GM18526 (cell line): Measurements from ENCODE around the gene PFDN2.

Experiments
- POLR2A ChIP-seq: IDR thresholded peaks from 3 replicates; pipeline ENCODE4 v1.6.1; 2011; ENCODE audit not compliant: insufficient read length; ENCODE audit errors: extremely low read depth

PFDN2 gene

DNA sequence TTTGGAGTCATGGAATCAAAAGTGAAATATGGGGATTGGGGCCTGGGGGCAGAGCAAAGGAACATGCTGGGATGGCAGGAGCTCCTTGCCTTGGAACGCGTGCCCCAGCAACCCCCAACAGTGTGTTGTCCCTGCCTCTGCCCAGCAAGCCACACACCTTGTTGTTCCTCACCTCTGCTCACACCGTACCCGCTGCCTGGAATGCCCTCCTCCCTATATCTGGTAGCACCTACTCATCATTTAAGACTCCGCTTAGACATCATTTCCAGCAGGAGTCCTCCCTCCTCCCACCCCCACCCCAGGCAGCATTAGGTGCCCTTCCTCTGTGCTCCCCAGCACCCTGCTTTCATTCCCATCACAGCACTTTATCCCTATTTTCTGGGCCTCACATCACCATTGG lies 36.3 kb downstream of the PFDN2 start:
- no peak for TF ChIP-seq POLR2A

DNA sequence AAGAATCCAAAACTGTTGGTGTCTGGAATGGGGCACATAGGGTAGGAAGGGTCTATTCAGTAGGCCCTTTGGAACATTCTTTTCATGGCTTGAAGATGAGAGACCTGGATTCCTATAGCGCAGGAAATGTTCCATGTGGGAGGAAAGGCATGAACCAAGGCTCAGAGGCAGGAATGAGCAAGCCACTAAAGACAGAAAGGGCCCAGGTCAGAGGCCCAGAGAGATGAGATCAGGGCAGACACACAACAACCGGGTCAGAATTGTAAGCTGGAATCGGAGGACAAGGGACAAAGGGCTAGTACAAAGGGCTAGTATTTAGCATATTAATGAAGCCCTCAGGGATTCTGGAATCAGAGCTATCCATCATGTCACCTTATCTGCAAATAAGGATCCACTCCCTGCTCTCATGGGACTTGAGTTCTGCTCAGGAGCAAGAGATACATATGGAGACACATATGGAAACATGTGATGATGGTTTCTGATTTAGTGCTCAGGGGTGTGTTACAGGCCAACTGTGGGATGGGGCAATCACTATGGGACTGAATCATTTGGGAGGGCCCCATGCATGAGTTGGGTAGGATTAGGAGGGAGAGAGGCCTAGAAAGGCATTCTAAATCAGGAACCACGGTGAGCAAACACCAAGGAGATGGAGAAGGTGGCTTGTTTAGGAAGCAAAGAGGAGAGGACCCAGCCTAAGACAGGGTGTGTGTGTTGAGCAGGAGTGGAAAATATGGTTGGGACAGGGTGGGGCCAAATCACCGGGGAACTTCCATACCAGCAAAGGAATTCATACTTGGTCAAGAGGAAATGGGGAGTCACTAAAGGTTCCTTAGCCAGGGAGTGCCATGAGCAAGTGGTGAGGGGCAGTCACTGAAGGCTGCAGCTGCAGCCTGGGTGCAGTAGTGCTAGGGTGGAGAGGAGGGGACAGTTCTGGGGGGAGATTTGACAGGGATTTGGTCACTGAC lies 37.1 kb downstream of the PFDN2 start:
- TF ChIP-seq POLR2A = no peak

DNA sequence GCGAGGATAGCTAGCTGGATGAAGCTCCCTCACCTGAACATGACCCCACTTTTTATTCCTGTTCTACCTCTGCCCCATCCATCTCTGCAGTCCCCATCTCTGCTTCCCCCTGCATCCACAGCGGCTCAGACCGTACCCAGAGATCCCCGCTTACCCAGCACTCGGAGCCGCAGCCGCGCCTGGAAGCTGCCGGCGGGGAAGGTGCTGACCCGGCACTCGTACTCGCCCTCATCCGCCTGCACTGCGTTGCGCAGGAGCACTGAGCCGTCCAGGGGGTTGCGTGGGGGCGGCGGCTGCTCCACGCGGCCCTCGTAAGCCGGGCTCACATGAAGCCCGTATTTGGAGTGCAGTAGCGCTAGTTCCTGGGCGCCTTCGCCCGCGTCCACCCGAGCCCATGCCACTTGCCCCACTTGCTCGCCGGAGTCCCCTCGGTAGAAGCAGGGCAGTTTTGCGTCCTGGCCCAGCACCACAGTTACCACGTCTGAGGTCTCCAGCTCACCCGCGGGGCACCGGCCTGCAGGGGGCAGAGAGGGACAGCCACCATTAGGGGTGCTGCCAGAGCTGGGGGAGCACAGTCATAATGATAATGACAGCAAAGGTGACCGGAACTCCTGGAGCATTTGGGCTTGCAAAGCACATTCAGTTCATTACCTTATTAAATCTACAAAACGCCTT lies 38.3 kb downstream of the PFDN2 start:
- no peak for TF ChIP-seq POLR2A

DNA sequence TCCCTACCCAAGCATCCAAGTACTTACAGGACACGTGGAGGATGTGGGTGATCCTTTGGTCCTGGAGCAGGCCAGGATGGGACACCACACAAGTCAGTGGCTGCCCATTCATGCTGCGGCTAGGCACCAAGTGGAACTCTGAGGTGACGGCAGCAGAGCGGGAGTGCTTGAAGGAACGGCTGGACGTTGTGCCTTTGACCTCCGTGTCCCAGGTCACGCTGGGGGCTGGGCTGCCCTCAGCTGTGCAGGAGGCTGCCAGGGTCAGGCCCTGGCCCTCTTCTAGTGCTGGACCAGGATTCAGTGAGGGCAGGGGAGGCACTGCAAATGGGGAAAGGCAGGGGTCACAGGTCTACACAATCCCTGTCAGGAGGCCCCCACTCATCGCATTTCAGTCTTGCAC lies 40.4 kb downstream of the PFDN2 start:
- no peak for TF ChIP-seq POLR2A

DNA sequence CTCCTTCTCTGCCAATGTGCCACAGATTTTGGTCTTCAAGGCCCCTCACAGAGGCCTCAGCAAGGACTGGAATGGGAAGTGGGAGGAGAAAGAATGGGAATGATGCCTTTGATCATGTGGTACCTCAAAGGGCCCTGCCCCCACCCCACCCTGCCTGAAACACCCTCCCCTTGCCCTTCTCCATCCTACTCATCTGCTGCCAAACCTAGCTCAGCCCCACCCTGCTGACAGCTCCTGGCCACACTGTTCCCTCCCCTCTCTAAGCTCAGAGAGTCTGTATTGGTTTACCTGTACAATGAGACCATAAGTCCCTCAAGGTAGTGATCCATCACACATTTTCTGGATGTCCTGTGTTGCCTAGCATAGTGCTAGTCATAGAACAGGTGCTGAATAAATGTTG lies 41.4 kb downstream of the PFDN2 start:
- no peak for TF ChIP-seq POLR2A

DNA sequence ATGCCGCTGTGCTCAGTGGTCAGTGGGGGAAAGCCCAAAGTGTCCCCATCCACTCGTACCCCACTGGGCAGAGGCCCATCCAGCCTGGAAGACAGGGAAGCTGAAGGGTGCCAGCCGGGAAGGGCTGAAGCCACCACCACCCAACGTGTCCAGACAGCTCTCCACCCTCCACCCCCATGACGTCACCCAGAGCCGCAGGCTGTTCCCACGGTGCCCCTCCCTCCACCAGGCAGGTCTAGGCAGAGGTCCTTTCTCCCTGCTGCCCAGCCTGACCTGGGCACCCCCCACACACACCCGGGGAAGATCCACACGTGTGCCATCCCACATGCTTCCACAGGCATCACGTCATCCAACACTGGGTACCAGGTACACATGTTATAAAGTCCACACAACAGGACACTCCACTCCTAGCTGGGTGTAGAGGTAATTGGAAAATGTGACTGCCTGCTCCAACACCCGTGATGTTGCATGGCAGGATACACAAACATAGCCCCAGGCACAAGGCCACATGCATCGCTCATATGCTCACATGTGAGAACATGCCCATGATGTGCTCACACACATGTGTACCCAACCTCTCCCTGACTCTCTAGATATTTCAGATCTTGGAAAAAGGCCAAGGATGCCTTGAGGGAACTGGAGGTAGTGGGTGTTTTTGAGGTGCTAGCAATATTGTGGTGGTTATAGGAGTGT lies 43.0 kb downstream of the PFDN2 start:
- no peak for TF ChIP-seq POLR2A

DNA sequence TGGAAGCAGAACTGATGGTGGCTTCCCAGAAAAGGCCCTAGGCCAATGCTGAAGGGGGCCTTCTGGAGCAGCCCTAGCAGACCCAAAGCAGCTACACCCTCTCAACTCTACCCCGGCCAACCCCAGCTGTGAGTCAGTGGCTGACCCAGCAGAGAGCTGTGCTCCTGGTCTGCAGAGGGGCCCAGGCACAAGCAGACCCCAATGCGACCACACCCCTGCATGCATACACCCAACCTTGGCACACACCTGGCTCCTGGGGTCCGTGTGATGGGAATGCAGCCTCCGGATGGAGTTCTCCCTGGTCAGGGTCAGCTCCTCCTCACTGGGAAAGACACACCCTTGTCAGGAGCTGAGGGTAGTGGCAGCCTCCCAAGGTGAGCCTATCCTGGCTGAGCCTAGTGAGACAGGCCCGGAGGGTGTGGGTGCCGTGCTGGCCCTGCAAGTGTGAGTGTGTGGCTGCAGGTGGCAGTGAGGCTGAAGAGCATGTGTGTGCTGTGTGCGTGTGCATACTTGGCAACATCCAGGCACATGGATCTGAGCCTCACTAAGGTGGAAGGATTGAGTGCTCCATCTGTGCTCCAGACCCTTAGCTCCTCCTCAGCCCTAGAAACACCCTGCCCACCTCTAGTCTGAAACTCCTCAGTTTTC lies 44.2 kb downstream of the PFDN2 start:
- TF ChIP-seq POLR2A = no peak

DNA sequence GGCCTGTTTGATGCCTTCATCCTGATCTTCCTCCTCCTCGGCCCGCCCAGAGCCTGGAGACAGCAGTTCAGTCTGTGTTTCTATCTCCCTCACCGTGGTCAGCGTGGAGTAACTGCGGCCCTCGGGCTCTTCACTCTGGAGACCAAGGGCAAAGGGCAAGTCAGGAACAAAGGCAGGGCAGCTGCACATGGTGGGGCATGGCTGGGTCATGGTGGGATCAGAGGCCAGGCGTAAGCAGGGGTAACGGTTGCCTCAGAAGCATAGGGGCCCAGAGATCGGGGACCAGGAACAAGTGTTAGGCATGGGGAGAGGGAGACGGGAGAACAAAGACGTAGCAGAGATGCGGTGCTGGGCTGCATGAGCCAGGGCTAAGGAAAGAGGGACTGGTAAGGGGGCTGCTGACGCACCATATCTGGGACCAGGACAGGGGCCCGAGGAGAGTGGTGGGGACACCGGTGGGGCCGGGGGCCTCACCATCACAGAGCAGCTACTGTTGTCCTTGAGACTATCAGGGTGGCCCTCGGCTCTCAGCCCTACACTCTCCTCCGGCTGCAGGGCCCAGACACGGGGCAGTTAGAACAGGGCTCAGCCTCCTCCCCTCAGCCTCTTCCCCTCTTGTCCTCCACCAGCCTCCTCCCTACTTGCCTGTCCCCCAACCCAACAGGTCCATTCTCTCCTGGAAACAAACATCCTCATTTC lies 44.9 kb downstream of the PFDN2 start:
- TF ChIP-seq POLR2A = no peak

DNA sequence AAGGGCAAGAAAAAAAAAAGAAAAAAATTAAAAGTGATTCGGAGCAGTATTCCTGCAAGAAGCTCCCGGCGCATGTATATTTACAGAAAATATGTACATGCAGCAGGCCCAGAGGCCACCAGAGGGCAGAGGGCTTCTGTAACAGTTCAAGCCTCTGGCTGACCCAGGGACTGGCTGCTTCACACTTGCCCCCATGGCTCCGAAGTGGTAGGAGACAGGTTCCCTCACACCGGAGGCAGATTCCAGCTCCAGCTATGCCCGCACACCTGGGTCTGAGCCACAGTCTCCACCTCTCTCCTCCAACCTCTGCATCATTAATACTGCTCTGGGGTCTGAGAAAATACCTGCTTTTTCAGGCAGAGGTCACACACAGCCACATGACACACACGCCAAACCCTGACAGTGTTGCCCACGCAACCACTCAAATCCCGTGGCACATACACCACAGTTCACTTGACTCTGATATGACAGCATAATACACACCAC lies 45.9 kb downstream of the PFDN2 start:
- TF ChIP-seq POLR2A = no peak

DNA sequence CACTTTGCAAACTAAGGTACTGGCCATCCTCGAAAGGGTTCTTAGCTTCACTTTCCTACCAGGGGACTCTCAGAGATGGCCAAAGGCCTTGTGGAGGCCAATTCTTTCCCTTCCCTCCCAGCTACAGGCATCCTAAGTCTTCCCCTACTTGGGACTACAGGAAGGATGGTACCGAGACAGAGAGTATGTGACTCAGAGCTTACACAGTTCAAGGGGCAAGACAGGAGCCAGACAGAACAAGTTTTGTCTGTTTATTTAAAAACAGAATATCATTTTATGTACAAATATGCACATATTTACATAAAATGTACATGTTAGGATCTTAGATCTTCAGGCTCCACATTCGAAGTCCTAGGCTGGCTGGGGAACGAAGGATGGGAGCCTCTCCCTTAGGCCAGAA lies 47.1 kb downstream of the PFDN2 start:
- TF ChIP-seq POLR2A = no peak

DNA sequence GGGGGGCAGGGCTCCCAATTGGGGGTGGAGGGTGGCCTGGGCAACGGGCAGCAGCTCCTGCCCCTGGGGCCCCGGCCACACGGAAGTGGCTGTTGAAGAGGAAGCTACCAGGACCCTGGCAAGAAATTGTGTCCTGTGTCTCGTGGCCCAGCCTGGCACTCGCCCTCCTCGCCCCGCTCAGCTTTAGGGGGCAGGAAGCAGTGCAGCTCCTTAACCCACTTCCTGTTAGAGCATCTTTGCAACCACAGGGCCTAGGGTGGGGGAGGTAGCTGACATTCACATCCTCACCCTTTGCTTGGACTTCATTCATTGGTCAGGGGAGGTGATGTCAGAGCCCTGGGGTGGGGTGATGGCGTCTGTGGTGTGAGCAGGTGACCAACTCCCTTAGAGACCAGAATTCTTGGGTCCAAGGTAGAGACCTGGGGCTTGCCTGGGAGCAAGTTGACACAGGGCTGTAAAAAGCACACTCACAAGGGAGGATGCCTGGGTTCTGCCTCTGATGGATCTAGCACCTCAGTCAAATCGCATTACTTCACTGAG lies 48.0 kb downstream of the PFDN2 start, which contains the start of gene ARHGAP30:
ARHGAP30 (minus strand) TSS at position 161 of the 540 bp plus-strand sequence. CDS start 267 bp downstream, outside the sequence.
- TF ChIP-seq POLR2A = peak; percentile 87

DNA sequence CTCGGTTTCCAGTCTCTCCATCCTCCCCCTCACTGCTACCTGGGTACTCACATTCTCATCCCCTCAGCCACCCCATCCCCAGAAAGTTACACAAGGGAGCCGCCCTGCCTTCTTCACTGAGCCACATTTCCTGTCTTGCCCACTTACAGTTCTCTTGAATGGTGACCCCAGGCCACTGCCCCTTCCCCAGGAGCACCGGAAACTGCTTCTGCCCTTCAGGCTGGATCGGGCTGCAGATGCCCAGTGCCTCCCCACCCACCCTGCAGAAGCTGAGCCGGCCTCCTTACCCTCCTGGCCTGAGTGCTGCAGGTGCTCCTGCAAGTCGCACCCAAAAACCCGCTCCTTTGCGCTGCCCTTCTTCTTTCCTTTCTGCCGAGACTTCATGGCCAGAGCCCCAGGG lies 48.6 kb downstream of the PFDN2 start:
- TF ChIP-seq POLR2A = no peak

DNA sequence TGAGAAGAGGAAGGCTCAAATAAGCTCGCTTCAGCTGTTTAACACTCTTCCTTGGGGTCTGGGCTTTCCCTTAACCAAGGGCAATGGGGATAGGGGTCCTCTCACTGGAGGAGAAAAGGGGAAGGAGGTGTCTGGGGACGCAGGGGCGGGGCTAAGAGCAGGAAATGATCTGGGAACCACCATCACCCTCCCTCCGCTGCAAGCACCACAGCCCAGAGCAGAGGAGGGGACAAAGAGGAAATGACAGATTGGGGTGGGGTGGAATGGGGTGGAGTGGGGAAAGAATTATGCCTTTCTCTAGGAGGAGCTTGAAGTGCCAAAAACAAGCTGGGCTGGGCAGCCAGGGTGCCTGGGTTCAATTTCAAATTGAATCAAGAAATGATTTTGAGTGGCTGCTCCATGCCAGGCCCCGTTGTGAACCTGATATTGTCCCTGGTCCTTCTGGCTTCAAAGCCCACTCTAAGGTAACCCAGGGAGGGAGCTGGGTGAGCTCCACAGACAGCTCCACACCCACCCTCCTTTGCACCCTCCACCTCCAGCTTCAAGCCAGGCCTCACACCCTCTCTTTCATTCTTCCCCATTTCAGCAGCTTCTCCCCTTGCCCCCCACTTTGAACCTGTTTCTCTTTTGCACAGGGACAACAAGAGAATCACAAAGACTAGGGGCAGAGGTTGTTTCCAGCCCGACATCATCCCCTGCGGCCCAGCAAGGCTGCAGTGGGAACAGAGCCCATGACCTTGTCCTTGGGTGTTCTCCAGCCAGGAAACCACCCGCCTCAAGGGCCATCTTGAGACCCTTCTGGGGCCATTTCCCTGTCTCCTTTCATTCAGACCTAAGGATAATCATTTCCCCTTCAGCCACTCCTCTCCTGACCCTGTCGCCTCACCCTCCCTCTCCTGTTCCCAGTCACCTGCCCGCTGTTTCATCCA lies 49.3 kb downstream of the PFDN2 start:
- peak; percentile 48 for TF ChIP-seq POLR2A

DNA sequence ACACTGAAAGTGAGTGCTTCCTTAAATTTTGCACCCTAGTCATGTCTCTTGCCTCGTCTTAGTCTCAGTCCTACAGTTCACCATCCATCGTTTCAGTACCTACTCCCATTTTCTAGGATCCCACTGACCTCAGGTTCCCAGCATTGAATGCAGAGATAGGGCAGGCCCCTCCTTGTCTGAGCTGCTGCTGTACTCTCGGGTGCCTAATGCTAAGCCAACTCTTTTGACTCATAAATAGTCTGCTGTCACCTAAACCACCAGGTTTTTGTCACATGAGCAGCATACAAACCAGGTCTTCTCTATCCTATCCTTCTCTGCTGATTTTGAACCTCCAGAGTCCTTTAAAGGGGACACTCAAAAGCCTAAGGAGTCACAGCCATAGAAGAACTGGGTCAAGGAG lies 51.1 kb downstream of the PFDN2 start:
- TF ChIP-seq POLR2A = no peak

DNA sequence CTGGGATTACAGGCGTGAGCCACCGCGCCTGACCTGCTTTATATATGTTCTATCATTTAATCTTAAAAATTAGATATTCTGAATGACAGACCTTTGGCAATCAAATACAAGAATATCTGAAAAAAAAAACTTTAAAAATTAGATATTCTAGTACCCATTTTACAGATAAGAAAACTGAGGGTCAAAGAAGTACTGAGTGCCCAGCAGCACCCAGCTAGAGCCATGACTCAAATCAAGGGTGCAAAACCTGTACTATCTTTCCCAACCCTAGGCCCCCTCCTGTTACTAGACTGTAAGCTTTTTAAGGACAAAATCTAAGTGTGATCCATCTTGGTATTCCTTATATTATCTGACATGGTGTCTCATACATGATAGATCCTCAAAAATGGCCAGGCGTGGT lies 56.4 kb downstream of the PFDN2 start:
- no peak for TF ChIP-seq POLR2A
